HCT116 (cell line): Measurements from ENCODE around the gene ZNF280C.

Source experiments
- CEBPB ChIP-seq: IDR thresholded peaks from 2 replicates; pipeline ENCODE4 v1.6.1; 2012; ENCODE audit warnings: low read depth
- ELF1 ChIP-seq: IDR thresholded peaks from 2 replicates; pipeline ENCODE4 v1.6.1; 2012; ENCODE audit warnings: low read depth, borderline replicate concordance
- EZH2 ChIP-seq: fragments of 200-600 bp; sonication (generic); IDR thresholded peaks from 2 replicates; pipeline ENCODE4 v1.6.1; 2017; ENCODE audit warnings: antibody characterized with exemption, mixed run types
- EZH2phosphoT487 ChIP-seq: fragments of 200-600 bp; IDR thresholded peaks from 2 replicates; pipeline ENCODE4 v1.6.1; 2018; ENCODE audit warnings: antibody characterized with exemption, borderline replicate concordance
- JUND ChIP-seq: IDR thresholded peaks from 2 replicates; pipeline ENCODE4 v1.6.1; 2012
- POLR2A ChIP-seq: IDR thresholded peaks from 2 replicates; pipeline ENCODE4 v1.7.0; 2011; ENCODE audit warnings: borderline replicate concordance; ENCODE audit not compliant: insufficient read depth, insufficient read length; ENCODE audit errors: extremely low read depth
- POLR2AphosphoS5 ChIP-seq: IDR thresholded peaks from 2 replicates; pipeline ENCODE4 v1.6.1; 2011; ENCODE audit warnings: mild to moderate bottlenecking, low read depth, low read length, moderate library complexity
- TCF7L2 ChIP-seq: IDR thresholded peaks from 2 replicates; pipeline ENCODE4 v1.7.0; 2011; ENCODE audit warnings: borderline replicate concordance, inconsistent platforms; ENCODE audit not compliant: insufficient read depth, insufficient read length; ENCODE audit errors: extremely low read depth
- YY1 ChIP-seq: IDR thresholded peaks from 2 replicates; pipeline ENCODE4 v1.6.1; 2011; ENCODE audit warnings: low read length, low read depth, moderate library complexity, mild to moderate bottlenecking; ENCODE audit not compliant: insufficient replicate concordance; ENCODE audit errors: extremely low read depth
- ZNF274 ChIP-seq: fragments of 200-500 bp; sonication (Bioruptor generic); IDR thresholded peaks from 2 replicates; pipeline ENCODE4 v1.6.1; 2014; ENCODE audit warnings: mild to moderate bottlenecking, low read depth, low read length, inconsistent platforms
- TF ChIP-seq, protein P1 (sequence below), 3 experiments: fragments of 200-600 bp in 1 of 3; sonication (generic) in 1 of 3; IDR thresholded peaks in 2 of 3; conservative IDR thresholded peaks in 1 of 3; 2 replicates each; pipeline ENCODE4 v1.5.1; 2012 to 2017; ENCODE audit warnings: low read depth in 2 of 3, low read length in 2 of 3, antibody characterized with exemption in 1 of 3, borderline replicate concordance in 1 of 3, control low read depth in 1 of 3, mild to moderate bottlenecking in 1 of 3, mixed read lengths in 1 of 3, mixed run types in 1 of 3, moderate library complexity in 1 of 3; ENCODE audit not compliant: insufficient read depth in 1 of 3
- TF ChIP-seq, protein P2 (sequence below): IDR thresholded peaks from 2 replicates; pipeline ENCODE4 v1.6.1; 2012; ENCODE audit warnings: low read depth

DNA sequence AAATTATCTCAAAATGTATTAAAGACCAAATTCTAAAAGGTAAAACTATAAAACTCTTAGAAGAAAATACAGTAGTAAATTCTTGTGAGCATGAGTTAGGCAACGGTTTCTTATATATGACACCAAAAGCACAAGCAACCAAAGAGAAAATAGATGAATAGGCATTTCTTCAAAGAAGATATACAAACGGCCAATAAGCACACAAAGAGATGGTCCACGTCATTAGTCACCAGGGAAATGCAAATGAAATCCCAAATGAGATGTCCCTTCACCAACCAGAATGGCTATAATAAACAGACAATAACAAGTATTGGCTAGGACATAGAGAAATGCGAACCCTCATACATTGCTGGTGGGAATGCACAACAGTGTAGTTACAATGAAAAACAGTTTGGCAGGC, 52.4 kb downstream of the ZNF280C start:
- TF ChIP-seq POLR2AphosphoS5 (no peak), EZH2 (no peak), ZNF274 (no peak), EZH2phosphoT487 (no peak), POLR2A (no peak), CEBPB (no peak), YY1 (no peak), TCF7L2 (no peak), ELF1 (no peak), JUND (no peak)
- TF ChIP-seq, protein P1, sequence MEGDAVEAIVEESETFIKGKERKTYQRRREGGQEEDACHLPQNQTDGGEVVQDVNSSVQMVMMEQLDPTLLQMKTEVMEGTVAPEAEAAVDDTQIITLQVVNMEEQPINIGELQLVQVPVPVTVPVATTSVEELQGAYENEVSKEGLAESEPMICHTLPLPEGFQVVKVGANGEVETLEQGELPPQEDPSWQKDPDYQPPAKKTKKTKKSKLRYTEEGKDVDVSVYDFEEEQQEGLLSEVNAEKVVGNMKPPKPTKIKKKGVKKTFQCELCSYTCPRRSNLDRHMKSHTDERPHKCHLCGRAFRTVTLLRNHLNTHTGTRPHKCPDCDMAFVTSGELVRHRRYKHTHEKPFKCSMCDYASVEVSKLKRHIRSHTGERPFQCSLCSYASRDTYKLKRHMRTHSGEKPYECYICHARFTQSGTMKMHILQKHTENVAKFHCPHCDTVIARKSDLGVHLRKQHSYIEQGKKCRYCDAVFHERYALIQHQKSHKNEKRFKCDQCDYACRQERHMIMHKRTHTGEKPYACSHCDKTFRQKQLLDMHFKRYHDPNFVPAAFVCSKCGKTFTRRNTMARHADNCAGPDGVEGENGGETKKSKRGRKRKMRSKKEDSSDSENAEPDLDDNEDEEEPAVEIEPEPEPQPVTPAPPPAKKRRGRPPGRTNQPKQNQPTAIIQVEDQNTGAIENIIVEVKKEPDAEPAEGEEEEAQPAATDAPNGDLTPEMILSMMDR (IDR thresholded peaks at IDR 0.05 in 2 of 3, conservative IDR thresholded peaks at IDR 0.05 in 1 of 3; ENCODE audit: borderline replicate concordance in 1 of 3, insufficient read depth in 1 of 3, low read depth in 2 of 3, low read length in 2 of 3) = no peak
- TF ChIP-seq, protein P2, sequence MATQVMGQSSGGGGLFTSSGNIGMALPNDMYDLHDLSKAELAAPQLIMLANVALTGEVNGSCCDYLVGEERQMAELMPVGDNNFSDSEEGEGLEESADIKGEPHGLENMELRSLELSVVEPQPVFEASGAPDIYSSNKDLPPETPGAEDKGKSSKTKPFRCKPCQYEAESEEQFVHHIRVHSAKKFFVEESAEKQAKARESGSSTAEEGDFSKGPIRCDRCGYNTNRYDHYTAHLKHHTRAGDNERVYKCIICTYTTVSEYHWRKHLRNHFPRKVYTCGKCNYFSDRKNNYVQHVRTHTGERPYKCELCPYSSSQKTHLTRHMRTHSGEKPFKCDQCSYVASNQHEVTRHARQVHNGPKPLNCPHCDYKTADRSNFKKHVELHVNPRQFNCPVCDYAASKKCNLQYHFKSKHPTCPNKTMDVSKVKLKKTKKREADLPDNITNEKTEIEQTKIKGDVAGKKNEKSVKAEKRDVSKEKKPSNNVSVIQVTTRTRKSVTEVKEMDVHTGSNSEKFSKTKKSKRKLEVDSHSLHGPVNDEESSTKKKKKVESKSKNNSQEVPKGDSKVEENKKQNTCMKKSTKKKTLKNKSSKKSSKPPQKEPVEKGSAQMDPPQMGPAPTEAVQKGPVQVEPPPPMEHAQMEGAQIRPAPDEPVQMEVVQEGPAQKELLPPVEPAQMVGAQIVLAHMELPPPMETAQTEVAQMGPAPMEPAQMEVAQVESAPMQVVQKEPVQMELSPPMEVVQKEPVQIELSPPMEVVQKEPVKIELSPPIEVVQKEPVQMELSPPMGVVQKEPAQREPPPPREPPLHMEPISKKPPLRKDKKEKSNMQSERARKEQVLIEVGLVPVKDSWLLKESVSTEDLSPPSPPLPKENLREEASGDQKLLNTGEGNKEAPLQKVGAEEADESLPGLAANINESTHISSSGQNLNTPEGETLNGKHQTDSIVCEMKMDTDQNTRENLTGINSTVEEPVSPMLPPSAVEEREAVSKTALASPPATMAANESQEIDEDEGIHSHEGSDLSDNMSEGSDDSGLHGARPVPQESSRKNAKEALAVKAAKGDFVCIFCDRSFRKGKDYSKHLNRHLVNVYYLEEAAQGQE = no peak
